Neural cell (in vitro differentiated cells): ENCODE measurements around the gene FAR2. TPM values are rescaled to one million over a fixed set of nuclear protein-coding genes. Genes with fewer than 3 reads are reported as not detected.

ENCODE experiments used
- H2AFZ ChIP-seq: fragments of 200-600, 300-800 bp; sonication (generic), shearing (Covaris generic); 2 replicates; pipeline ENCODE4 v1.6.0; 2014; ENCODE audit warnings: low read depth, mild to moderate bottlenecking, antibody characterized with exemption, low read length, moderate library complexity
- H3F3A ChIP-seq: fragments of 200-600 bp; shearing (Covaris generic); 2 replicates; pipeline ENCODE4 v1.6.1; 2016; ENCODE audit warnings: mild to moderate bottlenecking, moderate library complexity, mixed read lengths, antibody characterized with exemption, low read length; ENCODE audit not compliant: insufficient read depth, poor library complexity, severe bottlenecking
- H3K27ac ChIP-seq: fragments of 200-600, 300-800 bp; sonication (generic), shearing (Covaris generic); 2 replicates; pipeline ENCODE4 v1.5.1; 2014; ENCODE audit warnings: mild to moderate bottlenecking, low read length, moderate library complexity
- H3K27me3 ChIP-seq: fragments of 300-800, 200-600 bp; sonication (generic), shearing (Covaris generic); 2 replicates; pipeline ENCODE4 v1.6.0; 2014; ENCODE audit warnings: mild to moderate bottlenecking, low read depth, low read length, moderate library complexity; ENCODE audit not compliant: insufficient read depth
- H3K36me3 ChIP-seq: fragments of 300-800, 200-600 bp; sonication (generic), shearing (Covaris generic); 2 replicates; pipeline ENCODE4 v1.5.1; 2014; ENCODE audit warnings: mild to moderate bottlenecking, antibody characterized with exemption, low read length, moderate library complexity; ENCODE audit not compliant: insufficient read depth
- H3K4me2 ChIP-seq: fragments of 300-800, 200-600 bp; sonication (generic), shearing (Covaris generic); 2 replicates; pipeline ENCODE4 v1.6.0; 2014; ENCODE audit warnings: mild to moderate bottlenecking, low read length
- H3K4me3 ChIP-seq: fragments of 300-800, 200-600 bp; sonication (generic), shearing (Covaris generic); 2 replicates; pipeline ENCODE4 v1.5.1; 2014; ENCODE audit warnings: mild to moderate bottlenecking, low read length, moderate library complexity
- H3K79me2 ChIP-seq: fragments of 200-600 bp; shearing (Covaris generic); replicated peaks from 2 replicates; pipeline ENCODE4 v1.6.0; 2014; ENCODE audit warnings: mild to moderate bottlenecking, low read length, moderate library complexity; ENCODE audit not compliant: insufficient read depth
- H3K9ac ChIP-seq: fragments of 300-800, 200-600 bp; sonication (generic), shearing (Covaris generic); 2 replicates; pipeline ENCODE4 v1.6.1; 2016; ENCODE audit warnings: mild to moderate bottlenecking, low read length, mixed read lengths
- H3K9me2 ChIP-seq: fragments of 200-600 bp; shearing (Covaris generic); 2 replicates; pipeline ENCODE4 v1.6.1; 2016; ENCODE audit warnings: mild to moderate bottlenecking, low read length, mixed read lengths; ENCODE audit not compliant: insufficient read depth
- H3K9me3 ChIP-seq: fragments of 200-600, 300-800 bp; sonication (generic), shearing (Covaris generic); 2 replicates; pipeline ENCODE4 v1.6.1; 2016; ENCODE audit warnings: mild to moderate bottlenecking, mixed run types, low read length, moderate library complexity, mixed read lengths
- H4K20me1 ChIP-seq: fragments of 200-600 bp; shearing (Covaris generic); 2 replicates; pipeline ENCODE4 v1.6.1; 2016; ENCODE audit warnings: mild to moderate bottlenecking, mixed run types; ENCODE audit not compliant: insufficient read depth
- CTCF ChIP-seq: fragments of 450-650 bp; IDR thresholded peaks from 2 replicates; pipeline ENCODE4 v1.5.1; 2014; ENCODE audit warnings: antibody characterized with exemption, mild to moderate bottlenecking, moderate library complexity; ENCODE audit not compliant: poor library complexity, severe bottlenecking
- EP300 ChIP-seq: fragments of 450-650 bp; conservative IDR thresholded peaks from 2 replicates; pipeline ENCODE4 v1.6.1; 2014; ENCODE audit warnings: antibody characterized with exemption, mild to moderate bottlenecking, moderate library complexity; ENCODE audit not compliant: poor library complexity, severe bottlenecking
- EZH2 ChIP-seq: fragments of 200-600, 300-800 bp; shearing (Covaris generic), sonication (generic); IDR thresholded peaks from 2 replicates; pipeline ENCODE4 v1.6.1; 2014; ENCODE audit warnings: antibody characterized with exemption, low read length, borderline replicate concordance, mild to moderate bottlenecking; ENCODE audit not compliant: insufficient read depth, poor library complexity, severe bottlenecking
- MXI1 ChIP-seq: fragments of 450-650 bp; conservative IDR thresholded peaks from 2 replicates; pipeline ENCODE4 v1.6.1; 2014; ENCODE audit warnings: antibody characterized with exemption, mild to moderate bottlenecking; ENCODE audit not compliant: poor library complexity, severe bottlenecking
- POLR2AphosphoS5 ChIP-seq: IDR thresholded peaks from 2 replicates; pipeline ENCODE4 v1.6.1; 2012
- RAD21 ChIP-seq: fragments of 450-650 bp; conservative IDR thresholded peaks from 2 replicates; pipeline ENCODE4 v1.6.1; 2014; ENCODE audit warnings: antibody characterized with exemption, mild to moderate bottlenecking, moderate library complexity
- REST ChIP-seq: IDR thresholded peaks from 2 replicates; pipeline ENCODE4 v1.6.1; 2012; ENCODE audit warnings: borderline replicate concordance
- SMC3 ChIP-seq: fragments of 450-650 bp; conservative IDR thresholded peaks from 2 replicates; pipeline ENCODE4 v1.6.1; 2014; ENCODE audit warnings: antibody characterized with exemption, mild to moderate bottlenecking, moderate library complexity; ENCODE audit not compliant: poor library complexity
- TAF1 ChIP-seq: IDR thresholded peaks from 2 replicates; pipeline ENCODE4 v1.6.1; 2012; ENCODE audit warnings: low read depth
- polyA plus RNA-seq: library from polyadenylated mRNA; depleted of rRNA; stranded (reverse); fragments of >200 nt; gene quantifications from 2 replicates; pipeline ENCODE4 v1.2.3, GENCODE V29; 2014

Gene FAR2
- polyA plus RNA-seq, 1 donor from 2014 or later = 0.99 TPM

- no peaks in the 10 kb centered on the region for H3K27me3 ChIP-seq
- no peaks in the 10 kb centered on the region for H3F3A ChIP-seq
- no peaks in the 10 kb centered on the region for H3K79me2 ChIP-seq
- no peak overlapping the region for H3K27ac ChIP-seq
- H3K9me3 ChIP-seq = no peaks in the 10 kb centered on the region
- no peaks in the 10 kb centered on the region for H3K9me2 ChIP-seq
- no peak overlapping the region for H3K9ac ChIP-seq
- no peaks in the 10 kb centered on the region for H3K36me3 ChIP-seq
- no peaks in the 10 kb centered on the region for H4K20me1 ChIP-seq
- H2AFZ ChIP-seq = no peak overlapping the region
- no peak for TF ChIP-seq REST
- TF ChIP-seq POLR2AphosphoS5 = no peak
- TF ChIP-seq EP300 = no peak
- no peak for TF ChIP-seq EZH2
- TF ChIP-seq CTCF = no peak
- TF ChIP-seq RAD21 = no peak
- TF ChIP-seq SMC3 = no peak
- no peak for TF ChIP-seq MXI1
- TF ChIP-seq TAF1 = no peak
- H3K4me3 ChIP-seq = no peak overlapping the region
- no peak overlapping the region for H3K4me2 ChIP-seq
Measured at GRCh38 chr12:29110506-29111442, 38.3 kb upstream of the FAR2 start.

GRCh38 chr12:29113101-29113500 lies 36.0 kb upstream of the FAR2 start:
- Histone ChIP-seq H3K9ac (no peak overlapping the region), H3K4me3 (no peak overlapping the region), H3K36me3 (no peaks in the 10 kb centered on the region), H3K9me2 (no peaks in the 10 kb centered on the region), H3K79me2 (no peaks in the 10 kb centered on the region), H4K20me1 (no peaks in the 10 kb centered on the region), H3K27ac (no peak overlapping the region), H3F3A (no peaks in the 10 kb centered on the region), H3K9me3 (no peaks in the 10 kb centered on the region), H2AFZ (no peak overlapping the region), H3K4me2 (no peak overlapping the region), H3K27me3 (no peaks in the 10 kb centered on the region)
- TF ChIP-seq TAF1 (no peak), MXI1 (no peak)
